H1 (cell line): Measurements from ENCODE around the gene P2RY14. TPM values are rescaled to one million over a fixed set of nuclear protein-coding genes. Genes with fewer than 3 reads are reported as not detected.

ENCODE experiments used
- CTCF ChIA-PET: fragments of 300-600 bp; sonication (Branson Sonifier 250); formaldehyde crosslinking; loops from one replicate; lab custom pipeline; 2021; ENCODE audit not compliant: partially characterized antibody; lab: Charles Lee
- POLR2A ChIA-PET: fragments of 300-600 bp; sonication (Branson Sonifier 250); formaldehyde crosslinking; loops from one replicate; lab custom pipeline; 2021; ENCODE audit warnings: inconsistent platforms; ENCODE audit not compliant: partially characterized antibody; lab: Charles Lee
- DNase-seq, 2 experiments: peaks; one replicate each; pipeline versions ENCODE4 v3.0.0 to v3.0.0-alpha.2; 2010 to 2022; ENCODE audit warnings: low spot score in 2 of 2, low read depth in 1 of 2, mixed read lengths in 1 of 2
- FAIRE-seq: peaks from 2 replicates; lab custom pipeline; 2011; peaks lifted over from hg19 to GRCh38; lab: Jason Lieb, UNC
- H2AFZ ChIP-seq: 2 replicates; pipeline ENCODE4 v1.8.1; 2012; ENCODE audit warnings: low read length, inconsistent platforms
- H2AK5ac ChIP-seq: 2 replicates; pipeline ENCODE4 v1.6.1; 2013; ENCODE audit warnings: low read depth, low read length
- H2BK120ac ChIP-seq: replicated peaks from 2 replicates; pipeline ENCODE3; 2013; ENCODE audit warnings: low read depth, low read length, inconsistent platforms
- H2BK12ac ChIP-seq: 2 replicates; pipeline ENCODE4 v1.6.1; 2013; ENCODE audit warnings: low read depth, low read length
- H2BK15ac ChIP-seq: 2 replicates; pipeline ENCODE4 v1.6.1; 2013; ENCODE audit warnings: low read length
- H2BK20ac ChIP-seq: 2 replicates; pipeline ENCODE4 v1.6.1; 2013; ENCODE audit warnings: low read length
- H2BK5ac ChIP-seq: 2 replicates; pipeline ENCODE4 v1.6.1; 2013; ENCODE audit warnings: low read depth, low read length
- H3K14ac ChIP-seq: 2 replicates; pipeline ENCODE4 v1.6.1; 2013; ENCODE audit warnings: inconsistent platforms; ENCODE audit not compliant: insufficient read length
- H3K18ac ChIP-seq: 2 replicates; pipeline ENCODE4 v1.6.1; 2013; ENCODE audit warnings: low read length; ENCODE audit errors: extremely low read depth
- H3K23ac ChIP-seq: 2 replicates; pipeline ENCODE4 v1.6.1; 2013; ENCODE audit warnings: inconsistent platforms; ENCODE audit not compliant: insufficient read length
- H3K23me2 ChIP-seq: 2 replicates; pipeline ENCODE4 v1.6.1; 2013; ENCODE audit warnings: low read depth, low read length
- H3K27ac ChIP-seq: 2 replicates; pipeline ENCODE4 v1.6.1; 2011; ENCODE audit warnings: low read depth, low read length, inconsistent platforms
- H3K27me3 ChIP-seq, 4 experiments: replicated peaks in 1 of 4; 1 replicate in 1 of 4; 2 replicates in 3 of 4; pipeline versions ENCODE4 v1.6.1 to v1.8.1; 2011 to 2013; ENCODE audit warnings: low read length in 3 of 4, mild to moderate bottlenecking in 3 of 4, inconsistent platforms in 2 of 4, mixed read lengths in 2 of 4, moderate library complexity in 1 of 4; ENCODE audit not compliant: control insufficient read depth in 3 of 4, insufficient read depth in 3 of 4; ENCODE audit errors: extremely low read depth in 1 of 4
- H3K36me3 ChIP-seq, 4 experiments: 2 replicates each; pipeline versions ENCODE4 v1.6.1 to v1.8.1; 2011 to 2013; ENCODE audit warnings: mild to moderate bottlenecking in 4 of 4, low read length in 3 of 4, moderate library complexity in 2 of 4, control low read depth in 1 of 4, inconsistent platforms in 1 of 4; ENCODE audit not compliant: insufficient read depth in 4 of 4, control insufficient read depth in 2 of 4
- H3K4ac ChIP-seq: replicated peaks from 2 replicates; pipeline ENCODE3; 2013; ENCODE audit warnings: low read length, low read depth, mixed read lengths, inconsistent platforms; ENCODE audit not compliant: insufficient read length
- H3K4me1 ChIP-seq, 4 experiments: replicated peaks in 1 of 4; 1 replicate in 1 of 4; 2 replicates in 3 of 4; pipeline versions ENCODE4 v1.6.1 to v1.8.1; 2011 to 2013; ENCODE audit warnings: low read length in 3 of 4, inconsistent platforms in 2 of 4, mixed read lengths in 1 of 4; ENCODE audit not compliant: insufficient read depth in 4 of 4, control insufficient read depth in 3 of 4
- H3K4me2 ChIP-seq, 2 experiments: 2 replicates each; pipeline versions ENCODE4 v1.6.1 to v1.8.1; 2011 to 2013; ENCODE audit warnings: low read depth in 2 of 2, low read length in 2 of 2, control low read depth in 1 of 2, inconsistent platforms in 1 of 2, mild to moderate bottlenecking in 1 of 2; ENCODE audit not compliant: insufficient read depth in 1 of 2
- H3K4me3 ChIP-seq, 4 experiments: fragments of 200-600, 300-600 bp in 1 of 4; sonication (generic), shearing (Covaris generic), sonication (Bioruptor Twin) in 1 of 4; 2 replicates each; pipeline versions ENCODE4 v1.5.1 to v1.8.1; 2011 to 2016; ENCODE audit warnings: low read length in 4 of 4, low read depth in 3 of 4, control low read depth in 2 of 4, inconsistent platforms in 2 of 4, mild to moderate bottlenecking in 2 of 4, mixed read lengths in 1 of 4, moderate library complexity in 1 of 4; ENCODE audit not compliant: insufficient read depth in 2 of 4; ENCODE audit errors: extremely low read depth in 1 of 4
- H3K56ac ChIP-seq: replicated peaks from 2 replicates; pipeline ENCODE3; 2013; ENCODE audit warnings: low read depth, mild to moderate bottlenecking, mixed read lengths, low read length, inconsistent platforms; ENCODE audit not compliant: insufficient read length
- H3K79me1 ChIP-seq: 2 replicates; pipeline ENCODE4 v1.6.1; 2013; ENCODE audit warnings: low read depth, low read length, control low read depth
- H3K79me2 ChIP-seq, 2 experiments: 2 replicates each; pipeline versions ENCODE4 v1.6.1 to v1.8.1; 2012 to 2013; ENCODE audit warnings: low read length in 2 of 2, mild to moderate bottlenecking in 2 of 2, inconsistent platforms in 1 of 2; ENCODE audit not compliant: insufficient read depth in 2 of 2, control insufficient read depth in 1 of 2
- H3K9ac ChIP-seq, 4 experiments: replicated peaks in 1 of 4; 1 replicate in 1 of 4; 2 replicates in 3 of 4; pipeline versions ENCODE4 v1.6.1 to v1.8.1; 2011 to 2013; ENCODE audit warnings: low read depth in 3 of 4, low read length in 3 of 4, control low read depth in 2 of 4, mild to moderate bottlenecking in 2 of 4, moderate library complexity in 2 of 4, inconsistent platforms in 1 of 4; ENCODE audit errors: extremely low read depth in 1 of 4
- H3K9me3 ChIP-seq, 2 experiments: 2 replicates each; pipeline versions ENCODE4 v1.6.1 to v1.8.1; 2012 to 2013; ENCODE audit warnings: mild to moderate bottlenecking in 2 of 2, moderate library complexity in 2 of 2, control low read depth in 1 of 2, inconsistent platforms in 1 of 2, low read depth in 1 of 2, low read length in 1 of 2, mixed read lengths in 1 of 2; ENCODE audit not compliant: insufficient read depth in 2 of 2
- H4K20me1 ChIP-seq, 2 experiments: replicated peaks in 1 of 2; 2 replicates each; pipeline versions ENCODE3 to v1.8.1; 2011 to 2013; ENCODE audit warnings: inconsistent platforms in 2 of 2, low read length in 2 of 2, mild to moderate bottlenecking in 1 of 2; ENCODE audit not compliant: insufficient read depth in 2 of 2, control insufficient read depth in 1 of 2
- H4K5ac ChIP-seq: 2 replicates; pipeline ENCODE4 v1.6.1; 2013; ENCODE audit warnings: low read length, low read depth, mixed read lengths, inconsistent platforms; ENCODE audit not compliant: insufficient read length
- H4K8ac ChIP-seq: 2 replicates; pipeline ENCODE4 v1.8.0; 2013; ENCODE audit warnings: mild to moderate bottlenecking, moderate library complexity, low read length, inconsistent platforms; ENCODE audit not compliant: insufficient read depth; ENCODE audit errors: extremely low read depth
- H4K91ac ChIP-seq: replicated peaks from 2 replicates; pipeline ENCODE3; 2013; ENCODE audit warnings: low read length, mixed read lengths, inconsistent platforms; ENCODE audit not compliant: insufficient read length
- CTBP2 ChIP-seq: IDR thresholded peaks from 2 replicates; pipeline ENCODE4 v1.7.0; 2011; ENCODE audit warnings: borderline replicate concordance, mild to moderate bottlenecking, moderate library complexity, mixed read lengths, low read length; ENCODE audit not compliant: insufficient read depth, insufficient read length
- TBP ChIP-seq: IDR thresholded peaks from 2 replicates; pipeline ENCODE4 v1.6.1; 2011; ENCODE audit warnings: low read depth, low read length, improper control_type of control experiment
- WGBS, 2 experiments: shearing (Covaris generic) in 1 of 2; methylation state at CpG; one replicate each; pipeline versions ENCODE4 v1.1.6 to v1.1.7; 2013 to 2015; ENCODE audit warnings: low lambda C conversion rate in 2 of 2, mixed read lengths in 2 of 2, inconsistent platforms in 1 of 2, low coverage in 1 of 2, missing lambda C conversion rate in 1 of 2; ENCODE audit not compliant: insufficient replicate concordance in 2 of 2, insufficient coverage in 1 of 2, insufficient read length in 1 of 2; ENCODE audit errors: extremely low coverage in 1 of 2, missing lambda C conversion rate in 1 of 2; 5-methylcytosine and 5-hydroxymethylcytosine counted together
- polyA plus RNA-seq, 7 experiments: library from polyadenylated mRNA; depleted of rRNA in 3 of 7; stranded (reverse) in 5 of 7; unstranded in 2 of 7; fragments of >200 nt in 5 of 7; fragments of 200-250 nt in 2 of 7; gene quantifications; 1 replicate in 5 of 7; 2 replicates in 1 of 7; 4 replicates in 1 of 7; pipeline versions ENCODE4 v1.2.1 to v1.2.3, GENCODE V29; 2011 to 2013; ENCODE audit warnings: missing spikeins in 2 of 7, mixed read lengths in 2 of 7
- total RNA-seq: library from RNA; stranded (reverse); fragmentation: NEBNext Ultra II Directional; extraction: Animal tissue kit (Norgen Biotek cat#: 25700); gene quantifications from 2 replicates; pipeline ENCODE4 v1.2.1, GENCODE V29; 2021

P2RY14 gene
- total and polyA plus RNA-seq, 2 of the 8 experiments (the other 6 are each of a cell fraction or from before 2014, with no cell fraction given), result not detected

GRCh38 chr3:151276038-151276686 lies 2.2 kb downstream of the P2RY14 start:
- Histone ChIP-seq H3K9me3 (no peaks in the 10 kb centered on the region), H3K23me2 (no peaks in the 10 kb centered on the region), H3K23ac (no peak overlapping the region), H4K91ac (no peak overlapping the region), H3K79me1 (no peaks in the 10 kb centered on the region), H4K20me1 (peaks cover 0 to 1% of the 10 kb centered on the region in 2 experiments), H4K8ac (no peak overlapping the region), H3K4me1 (peaks cover 0 to 2% (median 0%) of the 10 kb centered on the region in 4 experiments; a peak in 1 of 7 replicates), H3K36me3 (0 out of 8 replicates have a peak, but pooled peaks cover 0 to 3% (median 0%) of the 10 kb centered on the region in 4 experiments), H3K4ac (no peak overlapping the region), H3K56ac (no peak overlapping the region), H4K5ac (no peak overlapping the region), H2BK15ac (no peak overlapping the region), H2BK12ac (no peak overlapping the region), H3K27me3 (no peaks in the 10 kb centered on the region), H3K14ac (no peak overlapping the region), H3K79me2 (no peaks in the 10 kb centered on the region), H2BK120ac (no peak overlapping the region), H3K18ac (no peak overlapping the region), H2AFZ (no peak overlapping the region), H2BK20ac (no peak overlapping the region), H2BK5ac (no peak overlapping the region), H2AK5ac (no peak overlapping the region), H3K27ac (no peak overlapping the region), H3K9ac (no peak overlapping the region), H3K4me3 (no peak overlapping the region), H3K4me2 (no peak overlapping the region)
- ChIA-PET POLR2A (no interaction called here), CTCF (interaction anchor here (1.1 to 9.3 kb wide), 4 partner anchors 42 to 52 kb away, joined by 3 to 155 read pairs (median 4); no protein-coding TSS in a partner anchor)
- DNase-seq, result no peak
- no peak for FAIRE-seq
- 83% methylated on average over 2 of the region's 2 CpGs; no CpG with 5 or more reads in 1 of the 2 experiments for WGBS, 2 experiments
- TF ChIP-seq CTBP2 (no peak), TBP (no peak)
